GM19324 (cell line): ENCODE data around the gene SMIM21.

Experiments
- ATAC-seq: cut with Tn5 transposase; IDR thresholded peaks from one replicate; pipeline ENCODE4 v1.9.1; 2021; ENCODE audit warnings: mild to moderate bottlenecking, moderate library complexity; ENCODE audit not compliant: unreplicated experiment, low FRiP score

The SMIM21 gene

DNA sequence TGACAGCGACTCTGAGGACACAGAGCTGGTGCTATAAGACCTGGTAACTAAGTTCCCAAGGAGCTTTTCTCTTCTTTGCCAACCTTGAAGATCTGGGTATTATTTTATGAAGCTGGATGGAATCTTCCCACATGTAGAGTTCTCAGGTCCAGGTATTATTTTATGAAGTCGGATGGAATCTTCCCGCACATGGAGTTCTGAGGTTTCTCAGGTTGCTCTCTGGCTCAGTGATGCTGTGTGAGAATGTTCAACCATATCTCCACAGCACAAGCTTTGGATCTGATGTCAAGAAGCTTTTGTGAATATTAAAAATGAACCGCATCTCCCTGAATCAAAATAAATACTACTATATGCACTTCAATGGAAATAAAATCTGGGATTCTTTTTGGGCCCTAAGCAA lies at the start of gene SMIM21:
Gene SMIM21, minus strand, starts transcription at position 101 of the 400 bp plus-strand sequence. CDS start 140 bp downstream, outside the sequence.
- ATAC-seq = no peak

DNA sequence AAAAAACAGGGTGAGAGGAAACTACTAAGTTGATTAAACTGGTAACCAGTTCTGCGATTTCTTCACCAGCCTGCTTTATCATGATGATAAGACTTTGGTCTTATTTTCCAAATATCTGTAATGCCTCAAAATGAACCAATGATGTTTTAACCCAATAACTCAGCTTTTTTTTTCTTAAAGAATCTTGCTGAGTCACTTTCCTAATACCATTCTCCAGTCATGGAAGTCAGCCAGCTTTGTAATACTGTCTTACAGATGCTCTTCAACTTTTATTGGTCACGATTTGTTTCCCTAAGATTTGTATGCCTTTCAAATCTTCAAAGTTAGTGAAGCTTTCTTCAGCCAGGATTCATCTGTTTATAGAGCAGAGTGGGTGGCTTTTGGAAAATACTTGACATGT lies 47.7 kb upstream of the SMIM21 start:
- no peak for ATAC-seq

GRCh38 chr18:75474332-75474731 lies 46.8 kb upstream of the SMIM21 start:
- no peak for ATAC-seq

DNA sequence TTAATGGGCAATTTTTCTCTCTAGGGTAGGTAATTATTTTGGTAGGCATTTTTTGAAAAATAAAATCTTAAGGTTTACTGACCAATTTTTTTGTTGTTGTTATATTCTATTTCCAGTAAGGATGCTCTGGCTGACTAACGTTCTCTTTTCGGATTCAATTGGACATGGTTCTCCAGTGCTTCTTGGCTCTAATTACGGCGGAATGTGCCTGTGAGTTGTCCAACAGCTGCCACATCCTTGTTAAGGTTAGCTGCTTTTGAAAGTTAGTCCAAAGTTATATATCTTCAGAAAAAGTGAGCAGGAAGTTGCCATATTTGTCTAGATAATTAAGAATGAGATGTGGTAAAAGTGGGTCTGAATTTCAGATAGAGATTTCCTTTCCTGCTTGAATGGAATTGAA lies 45.8 kb upstream of the SMIM21 start:
- ATAC-seq = no peak

DNA sequence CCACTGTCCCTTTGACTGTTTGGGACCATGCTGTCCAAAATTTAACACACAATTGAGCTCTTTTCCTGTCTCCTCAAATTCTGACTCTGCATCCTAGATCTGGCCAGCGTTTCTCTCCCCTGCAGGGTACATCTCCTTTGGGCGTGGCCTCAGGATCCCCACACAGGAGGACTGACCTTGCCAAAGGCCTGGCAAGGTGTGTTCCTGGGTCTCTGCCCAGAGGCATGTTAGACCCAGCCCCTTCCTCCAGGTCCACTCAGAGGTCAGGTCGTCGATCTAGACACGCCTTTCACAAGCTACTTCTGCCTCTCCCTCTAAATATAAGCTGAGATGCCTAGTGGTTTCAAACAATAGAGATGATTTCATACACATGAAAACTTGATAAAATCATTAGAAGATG lies 45.4 kb upstream of the SMIM21 start:
- no peak for ATAC-seq

- no peak for ATAC-seq
Measured at GRCh38 chr18:75472396-75472795, 44.9 kb upstream of the SMIM21 start.

DNA sequence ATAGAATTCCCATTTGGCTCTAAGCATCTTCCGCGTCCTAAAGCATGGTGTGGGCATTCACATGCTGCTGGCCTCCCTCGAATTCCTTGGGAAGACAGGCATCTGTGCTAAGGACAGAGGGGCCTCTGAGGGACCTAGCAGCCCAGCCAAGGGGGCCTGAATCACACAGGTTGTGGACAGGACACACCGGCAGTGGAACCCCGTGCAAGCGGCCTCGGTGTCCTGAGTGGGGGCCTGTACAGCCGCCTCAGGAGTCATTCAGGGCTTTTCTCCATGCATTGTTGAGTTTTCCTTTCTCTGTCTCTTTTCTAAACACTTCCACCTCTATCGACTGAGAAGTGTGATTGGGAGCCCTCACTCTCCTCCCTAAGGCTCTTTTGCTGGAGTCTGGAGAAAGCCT lies 44.3 kb upstream of the SMIM21 start:
- no peak for ATAC-seq

- ATAC-seq = no peak
Measured at GRCh38 chr18:75467851-75468250, 40.3 kb upstream of the SMIM21 start.

GRCh38 chr18:75467281-75467795 lies 39.8 kb upstream of the SMIM21 start:
- no peak for ATAC-seq

DNA sequence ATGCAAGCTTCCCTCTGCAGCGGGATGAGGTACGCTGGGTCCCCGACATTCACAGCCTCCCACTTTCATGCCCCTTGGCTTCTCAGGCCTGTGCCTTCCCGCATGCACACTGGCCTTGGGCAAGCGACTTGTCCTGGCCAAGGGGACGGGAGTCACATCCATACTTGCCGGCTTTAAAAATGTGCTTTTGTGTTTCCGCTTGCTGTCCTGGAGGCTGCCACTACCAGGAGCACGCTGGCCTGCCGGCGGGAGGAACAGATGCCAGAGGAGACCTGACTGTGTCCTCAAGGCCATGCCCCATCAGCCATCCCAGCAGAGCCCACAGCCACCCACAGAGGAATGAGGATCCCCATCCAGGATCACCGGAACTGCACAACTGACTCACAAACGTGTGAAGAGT lies 36.9 kb upstream of the SMIM21 start:
- no peak for ATAC-seq

DNA sequence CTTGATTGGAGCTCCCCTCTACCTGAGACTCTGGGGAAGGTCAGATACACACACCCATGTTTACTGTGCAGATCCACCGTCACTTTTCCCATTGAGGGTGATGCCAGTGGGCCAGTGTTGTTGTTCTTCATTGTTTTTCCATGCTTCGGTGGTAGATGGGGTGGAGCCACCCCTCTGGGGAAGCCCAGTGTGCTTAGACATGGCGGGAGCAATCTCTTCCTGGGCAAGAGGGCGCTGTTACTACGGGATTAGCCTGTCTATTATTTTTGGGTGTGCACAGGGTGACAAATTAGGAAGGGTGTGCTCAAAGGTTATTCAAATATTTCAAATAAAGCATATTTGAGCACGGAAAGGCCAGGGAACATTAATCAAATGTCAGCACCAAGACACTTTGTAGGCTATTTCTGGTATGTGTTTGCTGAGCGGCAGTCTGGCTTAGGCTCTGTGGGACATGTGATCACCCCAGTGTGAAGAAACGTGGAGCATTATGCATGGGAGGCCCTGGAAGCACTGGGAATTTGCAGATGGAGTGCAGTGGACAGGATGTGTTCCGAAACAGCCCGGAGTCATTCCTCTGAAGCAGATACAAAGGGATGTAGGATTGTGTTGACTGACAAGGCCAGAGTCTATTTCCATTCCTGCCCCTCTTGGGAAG lies 34.8 kb upstream of the SMIM21 start:
- no peak for ATAC-seq

DNA sequence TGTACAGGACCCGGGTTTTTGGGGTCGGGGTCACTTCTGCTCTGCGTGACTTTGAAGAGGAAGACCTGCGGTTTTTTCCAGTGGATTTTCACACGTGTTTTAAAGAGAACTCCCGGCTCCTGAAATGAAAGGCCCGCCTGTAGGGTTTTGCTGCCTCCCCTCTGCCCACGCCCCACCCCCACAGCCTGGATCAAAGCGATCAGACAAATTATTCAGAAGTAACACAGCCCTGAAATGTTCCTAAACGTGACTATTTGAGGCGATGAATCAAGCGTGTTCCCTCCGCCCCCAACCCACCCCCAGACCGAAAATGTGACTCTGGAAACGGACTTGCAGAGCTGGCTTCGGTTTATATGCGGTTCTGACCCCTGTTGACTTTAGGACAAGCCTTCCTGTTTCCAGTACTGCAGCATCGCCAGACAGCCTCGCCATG lies 28.7 kb upstream of the SMIM21 start:
- no peak for ATAC-seq

- ATAC-seq = no peak
Measured at GRCh38 chr18:75455249-75456198, 28.0 kb upstream of the SMIM21 start.

DNA sequence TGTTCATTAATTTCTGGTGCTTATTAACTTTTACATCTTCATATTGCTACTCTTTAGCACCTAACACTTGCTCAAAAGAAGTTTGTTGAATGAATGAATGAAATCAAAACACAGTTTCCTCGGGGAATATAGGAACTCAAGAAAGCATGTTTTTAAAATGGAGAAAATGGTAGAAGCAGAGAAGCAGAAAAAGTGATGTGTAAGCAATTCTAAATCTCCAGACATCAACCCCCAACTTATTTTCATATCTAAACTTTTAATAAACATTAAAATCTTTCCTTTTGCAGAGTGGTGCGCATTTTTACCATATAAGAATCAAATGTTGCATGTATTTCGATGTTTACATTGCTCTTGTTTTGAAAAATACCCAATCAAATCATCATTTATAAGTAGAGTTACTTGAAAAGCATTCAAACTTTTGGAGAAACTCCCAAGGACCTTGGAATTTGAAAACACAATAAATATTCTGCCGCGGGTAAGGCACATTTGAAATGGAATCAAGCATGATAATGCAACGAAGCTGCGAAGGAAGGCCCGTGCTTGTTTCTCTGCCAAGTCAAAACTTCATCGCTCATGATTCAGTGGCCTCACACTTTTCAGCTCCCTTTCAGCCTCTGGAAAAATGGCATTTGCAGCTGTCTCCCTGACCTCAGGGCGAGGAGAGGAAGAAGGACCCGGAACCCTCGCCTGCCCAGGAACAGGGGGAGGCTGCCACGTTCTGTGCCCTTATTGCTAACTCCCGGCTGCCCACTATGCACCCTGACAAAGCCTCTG lies 26.7 kb upstream of the SMIM21 start:
- ATAC-seq = no peak

DNA sequence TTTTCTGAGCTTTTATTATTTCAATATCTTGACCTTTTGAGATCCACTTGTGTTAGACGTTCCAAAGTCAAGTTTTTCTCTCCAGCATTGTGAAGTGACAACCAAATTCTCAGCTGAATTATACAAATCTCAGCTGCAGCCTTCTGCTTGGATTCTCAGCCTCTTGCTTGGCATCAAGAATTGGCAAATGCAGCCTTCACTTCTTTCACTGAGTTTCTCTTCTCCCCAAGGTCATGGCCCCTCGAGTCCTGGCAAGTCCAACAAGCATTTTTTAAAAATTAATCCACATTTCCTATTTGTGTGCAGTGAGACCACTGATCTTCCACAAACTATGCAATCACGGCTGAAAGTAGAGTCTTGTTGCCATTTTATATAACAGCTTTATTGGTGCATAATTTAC lies 23.4 kb upstream of the SMIM21 start:
- no peak for ATAC-seq

- no peak for ATAC-seq
Measured at GRCh38 chr18:75441896-75442295, 14.4 kb upstream of the SMIM21 start.

DNA sequence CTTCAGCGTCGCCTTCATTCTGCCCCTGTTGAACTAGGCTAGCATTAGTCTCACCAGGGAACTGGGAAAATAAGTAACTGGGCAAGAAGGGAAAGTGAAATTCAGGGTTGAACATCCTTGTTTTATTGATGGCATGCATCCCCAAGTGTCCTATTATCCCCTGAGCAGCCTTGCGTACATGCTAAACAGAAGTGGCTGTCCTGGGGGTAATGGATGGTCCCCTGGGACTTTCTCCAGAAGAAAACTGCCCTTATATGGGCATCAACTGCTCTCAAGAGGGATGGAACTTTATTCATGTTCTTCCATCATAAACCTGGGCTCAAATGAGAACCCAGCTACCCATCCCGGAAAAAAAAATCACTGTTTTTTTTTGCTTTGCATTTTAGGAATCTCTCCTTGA lies 11.8 kb upstream of the SMIM21 start:
- no peak for ATAC-seq

GRCh38 chr18:75438891-75439290 lies 11.4 kb upstream of the SMIM21 start:
- ATAC-seq = no peak

DNA sequence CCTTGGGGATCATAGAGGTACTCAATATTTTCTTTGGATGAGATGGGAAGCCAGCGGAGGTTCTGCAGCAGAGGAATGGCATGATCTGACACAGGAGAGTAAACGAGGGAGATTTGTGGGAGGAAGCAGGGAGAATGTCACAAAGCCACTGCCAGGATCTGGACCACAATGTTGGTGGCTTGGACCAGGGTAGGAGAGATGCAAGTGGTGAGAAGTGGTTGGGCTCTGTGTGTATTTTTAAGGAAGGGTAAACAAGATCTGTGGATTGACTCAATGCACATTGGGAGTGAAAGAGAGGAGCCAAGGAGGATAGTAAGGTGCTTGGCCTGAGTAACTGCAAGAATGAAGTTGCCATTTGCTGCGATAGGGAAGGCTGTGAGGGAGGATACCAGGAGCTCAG lies 10.5 kb upstream of the SMIM21 start:
- no peak for ATAC-seq

DNA sequence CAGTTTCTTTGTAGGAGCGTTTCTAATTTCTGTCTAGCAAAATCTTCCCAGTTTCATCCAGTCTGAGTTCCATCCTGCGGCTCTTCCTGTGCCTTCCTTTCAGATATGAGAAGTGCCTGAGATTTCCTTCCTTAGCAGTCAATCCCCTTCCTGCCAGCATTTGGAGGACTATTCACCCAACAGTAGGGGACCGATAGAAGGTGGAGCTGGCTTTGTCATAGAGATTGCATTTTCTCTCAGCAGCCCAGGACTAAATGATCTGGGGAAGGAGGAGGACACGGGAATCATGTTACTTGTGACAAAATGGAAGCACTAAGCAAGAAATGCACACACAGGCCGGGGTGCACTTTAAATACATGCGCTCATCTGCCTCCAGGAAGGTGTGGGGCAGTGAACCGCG lies 5.6 kb upstream of the SMIM21 start:
- no peak for ATAC-seq

GRCh38 chr18:75429975-75430374 lies 2.5 kb upstream of the SMIM21 start:
- ATAC-seq = no peak
